Loucy (cell line): ENCODE data around the gene DBNDD1.

ENCODE experiments used
- H2AFZ ChIP-seq: fragments of 200-600 bp; sonication (generic); 2 replicates; pipeline ENCODE4 v1.6.0; 2016; ENCODE audit warnings: antibody characterized with exemption, mild to moderate bottlenecking, low read length, moderate library complexity
- H3F3A ChIP-seq: fragments of 200-600 bp; 2 replicates; pipeline ENCODE4 v1.6.0; 2016; ENCODE audit warnings: antibody characterized with exemption, low read depth, mild to moderate bottlenecking
- H3K27me3 ChIP-seq: fragments of 200-600 bp; sonication (generic); 2 replicates; pipeline ENCODE4 v1.6.1; 2014; ENCODE audit warnings: low read length, mild to moderate bottlenecking; ENCODE audit not compliant: insufficient read depth, poor library complexity, severe bottlenecking
- H3K36me3 ChIP-seq: fragments of 200-600 bp; sonication (generic); 2 replicates; pipeline ENCODE4 v1.6.1; 2016; ENCODE audit warnings: low read length; ENCODE audit not compliant: insufficient read depth
- H3K4me1 ChIP-seq: fragments of 200-600 bp; sonication (generic); 2 replicates; pipeline ENCODE4 v1.5.1; 2014; ENCODE audit warnings: low read length, mild to moderate bottlenecking; ENCODE audit not compliant: insufficient read depth, poor library complexity, severe bottlenecking
- H3K4me2 ChIP-seq: fragments of 200-600 bp; sonication (generic); 2 replicates; pipeline ENCODE4 v1.6.0; 2014; ENCODE audit warnings: antibody characterized with exemption, low read length, low read depth, mild to moderate bottlenecking; ENCODE audit not compliant: poor library complexity, severe bottlenecking
- H3K4me3 ChIP-seq: fragments of 200-600 bp; sonication (generic); 2 replicates; pipeline ENCODE4 v1.5.1; 2014; ENCODE audit warnings: low read length, mild to moderate bottlenecking, mixed read lengths; ENCODE audit not compliant: poor library complexity, severe bottlenecking
- H3K79me2 ChIP-seq: fragments of 200-600 bp; sonication (generic); 2 replicates; pipeline ENCODE4 v1.6.1; 2014; ENCODE audit warnings: low read length; ENCODE audit not compliant: insufficient read depth
- H3K9ac ChIP-seq: fragments of 200-600 bp; sonication (generic); 2 replicates; pipeline ENCODE4 v1.6.0; 2014; ENCODE audit warnings: mild to moderate bottlenecking, low read depth, low read length, moderate library complexity; ENCODE audit not compliant: poor library complexity, severe bottlenecking
- H3K9me2 ChIP-seq: fragments of 200-600 bp; sonication (generic); replicated peaks from 2 replicates; pipeline ENCODE4 v1.6.1; 2016; ENCODE audit warnings: low read depth, low read length, mixed read lengths
- H3K9me3 ChIP-seq: fragments of 200-600 bp; sonication (generic); 2 replicates; pipeline ENCODE4 v1.6.1; 2014; ENCODE audit warnings: mild to moderate bottlenecking, antibody characterized with exemption, low read length, low read depth; ENCODE audit not compliant: insufficient read depth
- H4K20me1 ChIP-seq: fragments of 200-600 bp; sonication (generic); 2 replicates; pipeline ENCODE4 v1.6.0; 2014; ENCODE audit warnings: antibody characterized with exemption, low read length, mild to moderate bottlenecking; ENCODE audit not compliant: insufficient read depth, poor library complexity, severe bottlenecking
- CTCF ChIP-seq: fragments of 200-600 bp; sonication (generic); conservative IDR thresholded peaks from 2 replicates; pipeline ENCODE4 v1.5.1; 2014; ENCODE audit warnings: mild to moderate bottlenecking, antibody characterized with exemption, low read length
- EZH2phosphoT487 ChIP-seq: fragments of 200-600 bp; IDR thresholded peaks from 2 replicates; pipeline ENCODE4 v1.6.1; 2018; ENCODE audit warnings: antibody characterized with exemption, mild to moderate bottlenecking, moderate library complexity, borderline replicate concordance

DBNDD1 gene

DNA sequence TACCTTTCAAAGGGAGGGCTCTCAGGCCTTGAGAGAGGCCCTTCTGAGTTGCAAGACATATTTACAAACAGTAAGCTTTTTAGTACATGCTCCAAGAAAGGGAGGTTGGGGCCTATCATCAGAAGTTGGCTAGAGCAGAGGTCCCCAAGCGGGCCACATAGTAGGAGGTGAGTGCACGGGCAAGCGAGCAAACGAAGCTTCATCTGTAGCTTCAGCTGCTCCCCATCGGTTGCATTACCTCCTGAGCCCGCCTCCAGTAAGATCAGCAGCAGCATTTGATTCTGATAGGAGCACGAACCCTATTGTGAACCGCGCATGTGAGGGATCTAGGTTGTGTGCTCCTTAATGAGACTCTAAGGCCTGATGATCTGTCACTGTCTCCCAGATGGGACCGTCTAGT lies 31.7 kb upstream of the DBNDD1 start:
- no peak overlapping the region for H2AFZ ChIP-seq
- H3F3A ChIP-seq, result no peaks in the 10 kb centered on the region

DNA sequence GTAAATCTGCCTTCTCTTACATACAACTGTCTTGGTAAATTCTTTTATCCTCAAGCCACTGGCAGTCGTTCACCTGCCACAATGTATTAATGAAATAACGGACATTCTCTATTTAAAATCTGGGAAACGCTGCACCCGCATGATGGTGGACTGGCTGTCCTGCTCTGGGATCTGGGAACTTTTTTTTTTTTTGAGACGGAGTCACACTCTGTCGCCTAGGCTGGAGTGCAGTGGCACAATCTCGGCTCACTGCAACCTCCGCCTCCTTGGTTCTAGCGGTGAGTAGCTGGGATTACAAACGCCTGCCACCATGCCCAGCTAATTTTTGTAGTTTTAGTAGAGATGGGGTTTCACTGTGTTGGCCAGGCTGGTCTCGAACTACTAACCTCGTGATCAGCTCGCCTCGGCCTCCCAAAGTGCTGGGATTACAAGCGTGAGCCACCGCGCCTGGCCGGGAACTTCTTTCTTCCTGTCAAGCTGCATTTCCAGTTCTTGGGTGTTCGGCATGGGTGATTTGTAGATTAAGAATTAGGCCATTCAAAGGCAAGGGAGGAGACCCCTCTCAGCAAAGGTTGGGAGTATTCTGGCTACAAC lies 29.6 kb upstream of the DBNDD1 start:
- H3K4me1 ChIP-seq, result no peaks in the 10 kb centered on the region
- no peak overlapping the region for H2AFZ ChIP-seq
- H3K79me2 ChIP-seq, result no peaks in the 10 kb centered on the region
- H3K9ac ChIP-seq, result no peak overlapping the region
- no peaks in the 10 kb centered on the region for H4K20me1 ChIP-seq
- TF ChIP-seq EZH2phosphoT487 (no peak), CTCF (no peak)
- H3K27me3 ChIP-seq, result no peaks in the 10 kb centered on the region
- no peaks in the 10 kb centered on the region for H3K9me3 ChIP-seq
- H3K4me3 ChIP-seq, result no peak overlapping the region
- H3F3A ChIP-seq, result no peaks in the 10 kb centered on the region
- H3K36me3 ChIP-seq, result no peaks in the 10 kb centered on the region
- no peaks in the 10 kb centered on the region for H3K9me2 ChIP-seq
- H3K4me2 ChIP-seq, result no peak overlapping the region

More for the DNA sequence above, 31.7 kb upstream of the DBNDD1 start:
- Histone ChIP-seq H3K9ac (no peak overlapping the region), H3K79me2 (no peaks in the 10 kb centered on the region), H3K4me2 (no peak overlapping the region), H3K4me3 (no peak overlapping the region), H3K9me3 (no peaks in the 10 kb centered on the region; the same call in 1 of the 2 replicates), H3K27me3 (no peaks in the 10 kb centered on the region), H3K36me3 (no peaks in the 10 kb centered on the region), H3K4me1 (no peaks in the 10 kb centered on the region), H3K9me2 (no peaks in the 10 kb centered on the region), H4K20me1 (no peaks in the 10 kb centered on the region)
- TF ChIP-seq CTCF (no peak), EZH2phosphoT487 (no peak)

GRCh38 chr16:90048347-90048722 lies 29.1 kb upstream of the DBNDD1 start:
- Histone ChIP-seq H3K79me2 (no peaks in the 10 kb centered on the region), H3K4me2 (no peak overlapping the region), H3K9me3 (no peaks in the 10 kb centered on the region), H3K4me3 (no peak overlapping the region), H3K36me3 (no peaks in the 10 kb centered on the region), H4K20me1 (no peaks in the 10 kb centered on the region), H3K9me2 (no peaks in the 10 kb centered on the region), H3K9ac (no peak overlapping the region), H2AFZ (no peak overlapping the region), H3K27me3 (no peaks in the 10 kb centered on the region), H3F3A (no peaks in the 10 kb centered on the region), H3K4me1 (no peaks in the 10 kb centered on the region)
- TF ChIP-seq CTCF (no peak), EZH2phosphoT487 (no peak)
